DOHH2 (cell line): ENCODE results near the gene CENPS.

Experiments
- H3F3A ChIP-seq: fragments of 200-600 bp; sonication (generic), shearing (Covaris generic); 2 replicates; pipeline ENCODE4 v1.6.0; 2016; ENCODE audit warnings: antibody characterized with exemption, mild to moderate bottlenecking; ENCODE audit not compliant: control insufficient read depth, insufficient read depth
- H3K27ac ChIP-seq: fragments of 200-600 bp; sonication (generic); 2 replicates; pipeline ENCODE4 v1.5.1; 2014; ENCODE audit warnings: low read depth, mild to moderate bottlenecking, low read length, moderate library complexity
- H3K27me3 ChIP-seq: fragments of 200-600 bp; sonication (generic); 2 replicates; pipeline ENCODE4 v1.6.1; 2014; ENCODE audit warnings: mild to moderate bottlenecking, low read length, mixed read lengths; ENCODE audit not compliant: control insufficient read depth
- H3K36me3 ChIP-seq: fragments of 200-600 bp; sonication (generic); 2 replicates; pipeline ENCODE4 v1.6.1; 2014; ENCODE audit warnings: mild to moderate bottlenecking, low read length, moderate library complexity, mixed read lengths; ENCODE audit not compliant: control insufficient read depth
- H3K4me1 ChIP-seq: fragments of 200-600 bp; sonication (generic); 2 replicates; pipeline ENCODE4 v1.6.1; 2014; ENCODE audit warnings: mild to moderate bottlenecking, low read length, mixed read lengths; ENCODE audit not compliant: control insufficient read depth
- H3K4me2 ChIP-seq: fragments of 200-600 bp; sonication (generic); 2 replicates; pipeline ENCODE4 v1.6.0; 2014; ENCODE audit warnings: mild to moderate bottlenecking, low read length, moderate library complexity
- H3K4me3 ChIP-seq: fragments of 200-600 bp; sonication (generic); 2 replicates; pipeline ENCODE4 v1.5.1; 2014; ENCODE audit warnings: mild to moderate bottlenecking, low read length, mixed read lengths
- H3K79me2 ChIP-seq: fragments of 200-600 bp; sonication (generic); 2 replicates; pipeline ENCODE4 v1.6.1; 2014; ENCODE audit warnings: mild to moderate bottlenecking, low read length, mixed read lengths; ENCODE audit not compliant: control insufficient read depth
- H3K9me2 ChIP-seq: fragments of 200-600 bp; sonication (generic); replicated peaks from 2 replicates; pipeline ENCODE4 v1.6.1; 2014; ENCODE audit warnings: mild to moderate bottlenecking, low read length, mixed read lengths; ENCODE audit not compliant: control insufficient read depth
- H3K9me3 ChIP-seq: fragments of 200-600 bp; sonication (generic); 2 replicates; pipeline ENCODE4 v1.6.1; 2014; ENCODE audit warnings: antibody characterized with exemption, low read length, mixed read lengths; ENCODE audit not compliant: control insufficient read depth, insufficient read depth
- H4K20me1 ChIP-seq: fragments of 200-600 bp; sonication (generic); 2 replicates; pipeline ENCODE4 v1.6.0; 2014; ENCODE audit warnings: low read depth, mild to moderate bottlenecking, antibody characterized with exemption, low read length, moderate library complexity; ENCODE audit not compliant: control insufficient read depth, insufficient read depth
- EZH2phosphoT487 ChIP-seq: fragments of 200-600 bp; sonication (generic); IDR thresholded peaks from 2 replicates; pipeline ENCODE4 v1.6.1; 2017; ENCODE audit warnings: borderline replicate concordance, mild to moderate bottlenecking, antibody characterized with exemption, low read length, moderate library complexity, mixed read lengths
- TF ChIP-seq, protein P1 (sequence below): fragments of 200-600 bp; sonication (generic); IDR thresholded peaks from one replicate; pipeline ENCODE4 v1.5.1; 2014; ENCODE audit warnings: antibody characterized with exemption, mild to moderate bottlenecking, low read depth, low read length; ENCODE audit not compliant: poor library complexity, severe bottlenecking

Gene CENPS

GRCh38 chr1:10480614-10481013 lies 50.4 kb downstream of the CENPS start:
- H3K9me2 ChIP-seq = no peaks in the 10 kb centered on the region
- no peak overlapping the region for H3K4me3 ChIP-seq
- peaks cover 9% of the 10 kb centered on the region for H3K4me1 ChIP-seq
- no peaks in the 10 kb centered on the region for H4K20me1 ChIP-seq
- peaks cover 90% of the 10 kb centered on the region for H3K79me2 ChIP-seq
- H3K4me2 ChIP-seq = no peak overlapping the region
- H3K9me3 ChIP-seq = no peaks in the 10 kb centered on the region
- no peaks in the 10 kb centered on the region; the same call in 1 of the 2 replicates for H3K36me3 ChIP-seq
- no peaks in the 10 kb centered on the region for H3K27me3 ChIP-seq
- no peak for TF ChIP-seq EZH2phosphoT487
- TF ChIP-seq, protein P1, sequence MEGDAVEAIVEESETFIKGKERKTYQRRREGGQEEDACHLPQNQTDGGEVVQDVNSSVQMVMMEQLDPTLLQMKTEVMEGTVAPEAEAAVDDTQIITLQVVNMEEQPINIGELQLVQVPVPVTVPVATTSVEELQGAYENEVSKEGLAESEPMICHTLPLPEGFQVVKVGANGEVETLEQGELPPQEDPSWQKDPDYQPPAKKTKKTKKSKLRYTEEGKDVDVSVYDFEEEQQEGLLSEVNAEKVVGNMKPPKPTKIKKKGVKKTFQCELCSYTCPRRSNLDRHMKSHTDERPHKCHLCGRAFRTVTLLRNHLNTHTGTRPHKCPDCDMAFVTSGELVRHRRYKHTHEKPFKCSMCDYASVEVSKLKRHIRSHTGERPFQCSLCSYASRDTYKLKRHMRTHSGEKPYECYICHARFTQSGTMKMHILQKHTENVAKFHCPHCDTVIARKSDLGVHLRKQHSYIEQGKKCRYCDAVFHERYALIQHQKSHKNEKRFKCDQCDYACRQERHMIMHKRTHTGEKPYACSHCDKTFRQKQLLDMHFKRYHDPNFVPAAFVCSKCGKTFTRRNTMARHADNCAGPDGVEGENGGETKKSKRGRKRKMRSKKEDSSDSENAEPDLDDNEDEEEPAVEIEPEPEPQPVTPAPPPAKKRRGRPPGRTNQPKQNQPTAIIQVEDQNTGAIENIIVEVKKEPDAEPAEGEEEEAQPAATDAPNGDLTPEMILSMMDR = no peak
- no peak overlapping the region for H3K27ac ChIP-seq
- no peaks in the 10 kb centered on the region for H3F3A ChIP-seq

GRCh38 chr1:10484521-10484920 lies 54.3 kb downstream of the CENPS start:
- H3K9me3 ChIP-seq = peaks cover 3% of the 10 kb centered on the region; the same call in 1 of the 2 replicates
- H4K20me1 ChIP-seq = 0 out of 2 replicates have a peak, but pooled peaks cover under 1% of the 10 kb centered on the region
- H3K27ac ChIP-seq = no peak overlapping the region
- no peaks in the 10 kb centered on the region for H3K36me3 ChIP-seq
- H3K79me2 ChIP-seq = peaks cover 75% of the 10 kb centered on the region
- TF ChIP-seq EZH2phosphoT487 = no peak
- TF ChIP-seq, protein P1 = no peak
- no peak overlapping the region for H3K4me3 ChIP-seq
- H3K27me3 ChIP-seq = no peaks in the 10 kb centered on the region
- no peak overlapping the region for H3K4me2 ChIP-seq
- peaks cover 2% of the 10 kb centered on the region for H3K4me1 ChIP-seq
- no peaks in the 10 kb centered on the region for H3F3A ChIP-seq
- H3K9me2 ChIP-seq = no peaks in the 10 kb centered on the region

GRCh38 chr1:10489291-10490055 lies 59.2 kb downstream of the CENPS start:
- Histone ChIP-seq H3K27ac (no peak overlapping the region), H3K4me3 (no peak overlapping the region), H3K27me3 (no peaks in the 10 kb centered on the region), H3K36me3 (peaks cover 4% of the 10 kb centered on the region; the same call in 1 of the 2 replicates), H4K20me1 (0 out of 2 replicates have a peak, but pooled peaks cover 9% of the 10 kb centered on the region), H3K9me3 (peaks cover 3% of the 10 kb centered on the region; the same call in 1 of the 2 replicates), H3K4me2 (no peak overlapping the region), H3K79me2 (peaks cover 72% of the 10 kb centered on the region), H3K4me1 (peaks cover 12% of the 10 kb centered on the region), H3K9me2 (no peaks in the 10 kb centered on the region), H3F3A (0 out of 2 replicates have a peak, but pooled peaks cover 2% of the 10 kb centered on the region)
- TF ChIP-seq EZH2phosphoT487 = no peak
- TF ChIP-seq, protein P1 = no peak
